HepG2 (cell line): ENCODE results near the gene ZNF593OS. TPM values are rescaled to one million over a fixed set of nuclear protein-coding genes. Genes with fewer than 3 reads are reported as not detected.

Experiments used
- CBX1 ChIP-seq: IDR thresholded peaks from one replicate; pipeline ENCODE4 v1.6.1; 2016; ENCODE audit warnings: antibody characterized with exemption, low read depth
- FOXO1 ChIP-seq: sonication (generic); formaldehyde crosslinking; IDR thresholded peaks from 2 replicates; pipeline ENCODE4 v1.4.0; 2020; ENCODE audit warnings: missing genetic modification reagents
- NR2F2 ChIP-seq: IDR thresholded peaks from 2 replicates; pipeline ENCODE4 v1.6.1; 2012; ENCODE audit warnings: low read depth, inconsistent platforms, borderline replicate concordance
- SATB2 ChIP-seq: sonication (generic); formaldehyde crosslinking; IDR thresholded peaks from 2 replicates; pipeline ENCODE4 v1.5.0; 2020; ENCODE audit warnings: missing genetic modification reagents
- SIX1 ChIP-seq: sonication (generic); formaldehyde crosslinking; IDR thresholded peaks from 2 replicates; pipeline ENCODE4 v1.4.0; 2020; ENCODE audit warnings: missing genetic modification reagents, borderline replicate concordance
- XBP1 ChIP-seq: sonication (generic); formaldehyde crosslinking; IDR thresholded peaks from 2 replicates; pipeline ENCODE4 v1.5.0; 2020; ENCODE audit warnings: missing genetic modification reagents
- ZMYM4 ChIP-seq: sonication (generic); formaldehyde crosslinking; IDR thresholded peaks from 2 replicates; pipeline ENCODE4 v1.8.1; 2023; ENCODE audit warnings: mild to moderate bottlenecking, missing genetic modification reagents
- ZNF180 ChIP-seq: sonication (generic); formaldehyde crosslinking; IDR thresholded peaks from 2 replicates; pipeline ENCODE4 v1.4.0; 2020; ENCODE audit warnings: low read depth, missing genetic modification reagents, borderline replicate concordance
- ZNF383 ChIP-seq: sonication (generic); formaldehyde crosslinking; IDR thresholded peaks from 2 replicates; pipeline ENCODE4 v1.4.0; 2020; ENCODE audit warnings: missing genetic modification reagents, mild to moderate bottlenecking, borderline replicate concordance
- ZNF510 ChIP-seq: sonication (generic); formaldehyde crosslinking; IDR thresholded peaks from 2 replicates; pipeline ENCODE4 v1.4.0; 2020; ENCODE audit warnings: low read depth, mild to moderate bottlenecking, missing genetic modification reagents
- ZNF737 ChIP-seq: sonication (generic); formaldehyde crosslinking; IDR thresholded peaks from 2 replicates; pipeline ENCODE4 v1.5.0; 2020; ENCODE audit warnings: missing genetic modification reagents, mild to moderate bottlenecking, borderline replicate concordance
- ZNF780A ChIP-seq: sonication (generic); formaldehyde crosslinking; IDR thresholded peaks from 2 replicates; pipeline ENCODE4 v1.8.0; 2022; ENCODE audit warnings: mild to moderate bottlenecking, missing genetic modification reagents, moderate library complexity
- polyA plus RNA-seq, 8 experiments: library from polyadenylated mRNA; depleted of rRNA in 3 of 8; stranded (reverse) in 7 of 8; unstranded in 1 of 8; fragments of >200 nt; fragmentation: Illumina TruSeq in 4 of 8; extraction: Trizol in 4 of 8; gene quantifications; 2 replicates each; pipeline versions ENCODE4 v1.2.1 to v1.2.3, GENCODE V29; 2011 to 2016; ENCODE audit warnings: low read depth in 4 of 8, missing spikeins in 1 of 8, mixed read lengths in 1 of 8; ENCODE audit not compliant: insufficient read depth in 1 of 8
- total RNA-seq, 5 experiments: library from RNA; depleted of rRNA; stranded (reverse); fragments of >200 nt; fragmentation: Illumina TruSeq; extraction: Trizol; gene quantifications; 2 replicates each; pipeline ENCODE4 v1.2.3, GENCODE V29; 2016; ENCODE audit warnings: low read depth in 1 of 5
- TF ChIP-seq, protein P1 (sequence below): sonication (generic); formaldehyde crosslinking; IDR thresholded peaks from 2 replicates; pipeline ENCODE4 v1.4.0; 2020; ENCODE audit warnings: missing genetic modification reagents
- TF ChIP-seq, protein P2 (sequence below): sonication (generic); formaldehyde crosslinking; conservative IDR thresholded peaks from 2 replicates; pipeline ENCODE4 v1.4.0; 2020; ENCODE audit warnings: missing genetic modification reagents
- TF ChIP-seq, protein P3 (sequence below): sonication (generic); formaldehyde crosslinking; IDR thresholded peaks from 2 replicates; pipeline ENCODE4 v1.4.0; 2020; ENCODE audit warnings: mild to moderate bottlenecking, missing genetic modification reagents
- TF ChIP-seq, protein P4 (sequence below): sonication (generic); formaldehyde crosslinking; IDR thresholded peaks from 2 replicates; pipeline ENCODE4 v1.4.0; 2020; ENCODE audit warnings: missing genetic modification reagents, mild to moderate bottlenecking, borderline replicate concordance

Gene ZNF593OS
- total and polyA plus RNA-seq, 2 of the 13 experiments (the other 11 are each of a cell fraction or from before 2014, with no cell fraction given) = not detected

DNA sequence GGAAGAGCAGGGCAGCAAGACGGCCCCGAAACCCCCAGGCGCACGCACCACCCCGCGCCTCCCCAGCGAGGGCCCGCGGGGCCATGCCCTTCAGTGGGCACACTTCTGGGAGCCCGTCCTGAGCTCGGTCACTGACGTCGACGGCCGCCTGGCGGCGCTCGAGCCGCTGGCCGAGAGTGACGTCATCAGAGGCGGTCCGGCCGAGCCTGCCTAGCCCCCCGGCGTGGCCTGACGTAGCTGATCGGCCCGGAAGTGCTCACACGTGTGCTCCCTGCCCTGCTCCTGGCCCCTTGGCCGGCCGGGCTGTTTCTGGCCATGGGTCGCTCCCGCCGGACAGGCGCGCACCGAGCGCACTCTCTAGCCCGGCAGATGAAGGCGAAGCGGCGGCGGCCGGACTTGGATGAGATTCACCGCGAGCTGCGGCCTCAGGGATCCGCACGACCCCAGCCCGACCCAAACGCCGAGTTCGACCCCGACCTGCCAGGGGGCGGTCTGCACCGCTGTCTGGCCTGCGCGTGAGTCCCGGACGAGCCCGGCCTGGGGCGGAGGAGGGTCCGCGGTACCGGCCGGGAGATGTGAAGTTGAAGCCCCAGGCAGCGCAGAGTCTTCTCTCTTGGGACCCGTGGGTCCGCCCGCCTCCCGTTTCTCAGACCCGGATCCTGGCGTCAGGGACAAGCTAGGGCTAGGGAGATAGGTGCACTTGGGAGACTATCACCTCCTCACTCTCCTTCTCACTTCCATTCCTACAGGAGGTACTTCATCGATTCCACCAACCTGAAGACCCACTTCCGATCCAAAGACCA is 1.8 kb downstream of the ZNF593OS start, which contains the start of gene ZNF593 (continued):
- TF ChIP-seq, protein P1, sequence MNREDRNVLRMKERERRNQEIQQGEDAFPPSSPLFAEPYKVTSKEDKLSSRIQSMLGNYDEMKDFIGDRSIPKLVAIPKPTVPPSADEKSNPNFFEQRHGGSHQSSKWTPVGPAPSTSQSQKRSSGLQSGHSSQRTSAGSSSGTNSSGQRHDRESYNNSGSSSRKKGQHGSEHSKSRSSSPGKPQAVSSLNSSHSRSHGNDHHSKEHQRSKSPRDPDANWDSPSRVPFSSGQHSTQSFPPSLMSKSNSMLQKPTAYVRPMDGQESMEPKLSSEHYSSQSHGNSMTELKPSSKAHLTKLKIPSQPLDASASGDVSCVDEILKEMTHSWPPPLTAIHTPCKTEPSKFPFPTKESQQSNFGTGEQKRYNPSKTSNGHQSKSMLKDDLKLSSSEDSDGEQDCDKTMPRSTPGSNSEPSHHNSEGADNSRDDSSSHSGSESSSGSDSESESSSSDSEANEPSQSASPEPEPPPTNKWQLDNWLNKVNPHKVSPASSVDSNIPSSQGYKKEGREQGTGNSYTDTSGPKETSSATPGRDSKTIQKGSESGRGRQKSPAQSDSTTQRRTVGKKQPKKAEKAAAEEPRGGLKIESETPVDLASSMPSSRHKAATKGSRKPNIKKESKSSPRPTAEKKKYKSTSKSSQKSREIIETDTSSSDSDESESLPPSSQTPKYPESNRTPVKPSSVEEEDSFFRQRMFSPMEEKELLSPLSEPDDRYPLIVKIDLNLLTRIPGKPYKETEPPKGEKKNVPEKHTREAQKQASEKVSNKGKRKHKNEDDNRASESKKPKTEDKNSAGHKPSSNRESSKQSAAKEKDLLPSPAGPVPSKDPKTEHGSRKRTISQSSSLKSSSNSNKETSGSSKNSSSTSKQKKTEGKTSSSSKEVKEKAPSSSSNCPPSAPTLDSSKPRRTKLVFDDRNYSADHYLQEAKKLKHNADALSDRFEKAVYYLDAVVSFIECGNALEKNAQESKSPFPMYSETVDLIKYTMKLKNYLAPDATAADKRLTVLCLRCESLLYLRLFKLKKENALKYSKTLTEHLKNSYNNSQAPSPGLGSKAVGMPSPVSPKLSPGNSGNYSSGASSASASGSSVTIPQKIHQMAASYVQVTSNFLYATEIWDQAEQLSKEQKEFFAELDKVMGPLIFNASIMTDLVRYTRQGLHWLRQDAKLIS = no peak
- TF ChIP-seq ZNF780A (CRISPR knock-in tag) (0 out of 2 replicates have a peak, but pooled peaks have one; percentile 71), CBX1 (peak; percentile 74), ZNF180 (0 out of 2 replicates have a peak, but pooled peaks have one; percentile 37), NR2F2 (no peak), ZMYM4 (CRISPR knock-in tag) (peak; percentile 90), ZNF510 (CRISPR knock-in tag) (0 out of 2 replicates have a peak, but pooled peaks have one; percentile 53), SIX1 (CRISPR knock-in tag) (no peak), FOXO1 (peak; percentile 10; the same call in 1 of the 2 replicates), ZNF737 (CRISPR knock-in tag) (no peak; the same call in 1 of the 2 replicates), ZNF383 (CRISPR knock-in tag) (0 out of 2 replicates have a peak, but pooled peaks have one; percentile 74), XBP1 (CRISPR knock-in tag) (peak; percentile 52; the same call in 1 of the 2 replicates), SATB2 (CRISPR knock-in tag) (no peak)
- TF ChIP-seq, protein P2, sequence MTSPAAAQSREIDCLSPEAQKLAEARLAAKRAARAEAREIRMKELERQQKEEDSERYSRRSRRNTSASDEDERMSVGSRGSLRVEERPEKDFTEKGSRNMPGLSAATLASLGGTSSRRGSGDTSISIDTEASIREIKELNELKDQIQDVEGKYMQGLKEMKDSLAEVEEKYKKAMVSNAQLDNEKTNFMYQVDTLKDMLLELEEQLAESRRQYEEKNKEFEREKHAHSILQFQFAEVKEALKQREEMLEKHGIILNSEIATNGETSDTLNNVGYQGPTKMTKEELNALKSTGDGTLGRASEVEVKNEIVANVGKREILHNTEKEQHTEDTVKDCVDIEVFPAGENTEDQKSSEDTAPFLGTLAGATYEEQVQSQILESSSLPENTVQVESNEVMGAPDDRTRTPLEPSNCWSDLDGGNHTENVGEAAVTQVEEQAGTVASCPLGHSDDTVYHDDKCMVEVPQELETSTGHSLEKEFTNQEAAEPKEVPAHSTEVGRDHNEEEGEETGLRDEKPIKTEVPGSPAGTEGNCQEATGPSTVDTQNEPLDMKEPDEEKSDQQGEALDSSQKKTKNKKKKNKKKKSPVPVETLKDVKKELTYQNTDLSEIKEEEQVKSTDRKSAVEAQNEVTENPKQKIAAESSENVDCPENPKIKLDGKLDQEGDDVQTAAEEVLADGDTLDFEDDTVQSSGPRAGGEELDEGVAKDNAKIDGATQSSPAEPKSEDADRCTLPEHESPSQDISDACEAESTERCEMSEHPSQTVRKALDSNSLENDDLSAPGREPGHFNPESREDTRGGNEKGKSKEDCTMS (CRISPR knock-in tag) = no peak
- TF ChIP-seq, protein P3, sequence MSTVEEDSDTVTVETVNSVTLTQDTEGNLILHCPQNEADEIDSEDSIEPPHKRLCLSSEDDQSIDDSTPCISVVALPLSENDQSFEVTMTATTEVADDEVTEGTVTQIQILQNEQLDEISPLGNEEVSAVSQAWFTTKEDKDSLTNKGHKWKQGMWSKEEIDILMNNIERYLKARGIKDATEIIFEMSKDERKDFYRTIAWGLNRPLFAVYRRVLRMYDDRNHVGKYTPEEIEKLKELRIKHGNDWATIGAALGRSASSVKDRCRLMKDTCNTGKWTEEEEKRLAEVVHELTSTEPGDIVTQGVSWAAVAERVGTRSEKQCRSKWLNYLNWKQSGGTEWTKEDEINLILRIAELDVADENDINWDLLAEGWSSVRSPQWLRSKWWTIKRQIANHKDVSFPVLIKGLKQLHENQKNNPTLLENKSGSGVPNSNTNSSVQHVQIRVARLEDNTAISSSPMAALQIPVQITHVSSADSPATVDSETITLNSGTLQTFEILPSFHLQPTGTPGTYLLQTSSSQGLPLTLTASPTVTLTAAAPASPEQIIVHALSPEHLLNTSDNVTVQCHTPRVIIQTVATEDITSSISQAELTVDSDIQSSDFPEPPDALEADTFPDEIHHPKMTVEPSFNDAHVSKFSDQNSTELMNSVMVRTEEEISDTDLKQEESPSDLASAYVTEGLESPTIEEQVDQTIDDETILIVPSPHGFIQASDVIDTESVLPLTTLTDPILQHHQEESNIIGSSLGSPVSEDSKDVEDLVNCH (CRISPR knock-in tag) = no peak
- TF ChIP-seq, protein P4, sequence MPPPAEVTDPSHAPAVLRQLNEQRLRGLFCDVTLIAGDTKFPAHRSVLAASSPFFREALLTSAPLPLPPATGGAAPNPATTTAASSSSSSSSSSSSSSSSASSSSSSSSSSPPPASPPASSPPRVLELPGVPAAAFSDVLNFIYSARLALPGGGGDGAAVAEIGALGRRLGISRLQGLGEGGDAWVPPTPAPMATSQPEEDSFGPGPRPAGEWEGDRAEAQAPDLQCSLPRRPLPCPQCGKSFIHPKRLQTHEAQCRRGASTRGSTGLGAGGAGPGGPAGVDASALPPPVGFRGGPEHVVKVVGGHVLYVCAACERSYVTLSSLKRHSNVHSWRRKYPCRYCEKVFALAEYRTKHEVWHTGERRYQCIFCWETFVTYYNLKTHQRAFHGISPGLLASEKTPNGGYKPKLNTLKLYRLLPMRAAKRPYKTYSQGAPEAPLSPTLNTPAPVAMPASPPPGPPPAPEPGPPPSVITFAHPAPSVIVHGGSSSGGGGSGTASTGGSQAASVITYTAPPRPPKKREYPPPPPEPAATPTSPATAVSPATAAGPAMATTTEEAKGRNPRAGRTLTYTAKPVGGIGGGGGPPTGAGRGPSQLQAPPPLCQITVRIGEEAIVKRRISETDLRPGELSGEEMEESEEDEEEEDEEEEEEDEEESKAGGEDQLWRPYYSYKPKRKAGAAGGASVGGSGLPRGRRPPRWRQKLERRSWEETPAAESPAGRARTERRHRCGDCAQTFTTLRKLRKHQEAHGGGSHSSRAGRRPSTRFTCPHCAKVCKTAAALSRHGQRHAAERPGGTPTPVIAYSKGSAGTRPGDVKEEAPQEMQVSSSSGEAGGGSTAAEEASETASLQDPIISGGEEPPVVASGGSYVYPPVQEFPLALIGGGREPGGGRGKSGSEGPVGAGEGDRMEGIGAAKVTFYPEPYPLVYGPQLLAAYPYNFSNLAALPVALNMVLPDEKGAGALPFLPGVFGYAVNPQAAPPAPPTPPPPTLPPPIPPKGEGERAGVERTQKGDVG (CRISPR knock-in tag) = no peak
